IMR-90 (cell line): ENCODE measurements around the gene IL6ST. TPM values are rescaled to one million over a fixed set of nuclear protein-coding genes. Genes with fewer than 3 reads are reported as not detected.
A peak's percentile ranks its signal among the peaks of the same experiment; 100 is the strongest.

Experiments
- ATAC-seq: fragments of 200-7000 bp; cut with Tn5 transposase; 2 replicates; pipeline ENCODE4 v1.9.1; 2020; ENCODE audit warnings: low read depth, mild to moderate bottlenecking, moderate library complexity
- BruUV-seq: library from RNA; stranded (reverse); fragments of 400-500 nt; replicated peaks from 2 replicates; lab custom pipeline; 2021; lab: Mats Ljungman, UMichigan
- CTCF ChIA-PET: fragments of 300-600 bp; formaldehyde crosslinking; extraction: SDS; loops from one replicate; lab custom pipeline; 2021; ENCODE audit warnings: antibody characterized with exemption; lab: Yijun Ruan, JAX
- POLR2A ChIA-PET: fragments of 300-600 bp; sonication (Branson Sonifier 250); formaldehyde crosslinking; loops from one replicate; lab custom pipeline; 2022; ENCODE audit warnings: antibody characterized with exemption; ENCODE audit not compliant: unreplicated experiment; lab: Charles Lee
- DNase-seq: peaks from one replicate; pipeline ENCODE4 v3.0.0; 2013
- H2AFZ ChIP-seq: replicated peaks from 2 replicates; pipeline ENCODE3; 2013; ENCODE audit warnings: low read length, mild to moderate bottlenecking; ENCODE audit not compliant: poor library complexity
- H2AK5ac ChIP-seq: 2 replicates; pipeline ENCODE4 v1.6.1; 2013; ENCODE audit warnings: low read depth, low read length, inconsistent platforms
- H2AK9ac ChIP-seq: replicated peaks from 2 replicates; pipeline ENCODE3; 2013; ENCODE audit warnings: mild to moderate bottlenecking, low read depth, low read length, moderate library complexity; ENCODE audit not compliant: poor library complexity
- H2BK120ac ChIP-seq: 2 replicates; pipeline ENCODE4 v1.6.1; 2013; ENCODE audit warnings: low read depth, low read length, inconsistent platforms
- H2BK15ac ChIP-seq: 3 replicates; pipeline ENCODE4 v1.6.1; 2013; ENCODE audit warnings: low read depth, low read length, inconsistent platforms
- H2BK20ac ChIP-seq: 2 replicates; pipeline ENCODE4 v1.6.1; 2013; ENCODE audit warnings: low read depth, mild to moderate bottlenecking, inconsistent platforms, low read length, moderate library complexity
- H2BK5ac ChIP-seq: 2 replicates; pipeline ENCODE4 v1.6.1; 2013; ENCODE audit warnings: mild to moderate bottlenecking, low read depth, low read length, inconsistent platforms; ENCODE audit not compliant: poor library complexity, severe bottlenecking
- H3K14ac ChIP-seq: replicated peaks from 2 replicates; pipeline ENCODE4 v1.6.1; 2013; ENCODE audit warnings: low read depth, low read length, inconsistent platforms
- H3K18ac ChIP-seq: 2 replicates; pipeline ENCODE4 v1.6.1; 2013; ENCODE audit warnings: low read depth, low read length, control low read depth
- H3K23ac ChIP-seq: 2 replicates; pipeline ENCODE4 v1.6.1; 2013; ENCODE audit warnings: low read depth, low read length, inconsistent platforms
- H3K27ac ChIP-seq: 2 replicates; pipeline ENCODE4 v1.5.1; 2013; ENCODE audit warnings: mild to moderate bottlenecking, control low read depth, low read length; ENCODE audit not compliant: insufficient read depth
- H3K27me3 ChIP-seq: 2 replicates; pipeline ENCODE4 v1.6.1; 2013; ENCODE audit warnings: low read length; ENCODE audit not compliant: control insufficient read depth, insufficient read depth
- H3K36me3 ChIP-seq: 2 replicates; pipeline ENCODE4 v1.6.1; 2013; ENCODE audit warnings: low read length, mixed read lengths; ENCODE audit not compliant: control insufficient read depth, insufficient read depth
- H3K4ac ChIP-seq: 2 replicates; pipeline ENCODE4 v1.6.1; 2013; ENCODE audit warnings: low read depth, low read length, inconsistent platforms
- H3K4me1 ChIP-seq: 2 replicates; pipeline ENCODE4 v1.6.1; 2013; ENCODE audit warnings: low read length, mixed read lengths; ENCODE audit not compliant: control insufficient read depth, insufficient read depth
- H3K4me2 ChIP-seq: 2 replicates; pipeline ENCODE4 v1.6.1; 2013; ENCODE audit warnings: low read depth, mild to moderate bottlenecking, control low read depth, low read length, moderate library complexity
- H3K4me3 ChIP-seq: 2 replicates; pipeline ENCODE4 v1.5.1; 2013; ENCODE audit warnings: low read depth, mild to moderate bottlenecking, control low read depth, low read length, moderate library complexity; ENCODE audit not compliant: insufficient read depth
- H3K56ac ChIP-seq: 2 replicates; pipeline ENCODE4 v1.6.1; 2013; ENCODE audit warnings: low read length, inconsistent platforms; ENCODE audit not compliant: insufficient read depth; ENCODE audit errors: extremely low read depth
- H3K79me1 ChIP-seq, 2 experiments: 2 replicates each; pipeline ENCODE4 v1.6.1; 2013; ENCODE audit warnings: low read length in 2 of 2, inconsistent platforms in 1 of 2, low read depth in 1 of 2
- H3K9ac ChIP-seq: 2 replicates; pipeline ENCODE4 v1.6.1; 2013; ENCODE audit warnings: low read depth, low read length, control low read depth
- H3K9me1 ChIP-seq: 2 replicates; pipeline ENCODE4 v1.6.1; 2013; ENCODE audit warnings: low read length, inconsistent platforms; ENCODE audit not compliant: insufficient read depth
- H3K9me3 ChIP-seq: 2 replicates; pipeline ENCODE4 v1.6.1; 2013; ENCODE audit warnings: low read length; ENCODE audit not compliant: control insufficient read depth, insufficient read depth
- H4K20me1 ChIP-seq: 2 replicates; pipeline ENCODE4 v1.6.1; 2013; ENCODE audit warnings: low read length, inconsistent platforms; ENCODE audit not compliant: insufficient read depth
- H4K5ac ChIP-seq: 2 replicates; pipeline ENCODE4 v1.6.1; 2013; ENCODE audit warnings: mild to moderate bottlenecking, low read depth, low read length, control low read depth
- H4K8ac ChIP-seq, 2 experiments: 2 replicates each; pipeline ENCODE4 v1.6.1; 2013; ENCODE audit warnings: low read depth in 2 of 2, low read length in 2 of 2, control low read depth in 1 of 2, inconsistent platforms in 1 of 2
- H4K91ac ChIP-seq: 2 replicates; pipeline ENCODE4 v1.6.1; 2013; ENCODE audit warnings: low read depth, low read length, inconsistent platforms; ENCODE audit not compliant: insufficient read depth
- BHLHE40 ChIP-seq: fragments of 150-350 bp; IDR thresholded peaks from 2 replicates; pipeline ENCODE4 v1.6.1; 2016; ENCODE audit warnings: mild to moderate bottlenecking, low read depth, low read length
- CEBPB ChIP-seq: IDR thresholded peaks from 2 replicates; pipeline ENCODE4 v1.6.1; 2012; ENCODE audit warnings: low read depth, low read length, improper control_type of control experiment
- CHD1 ChIP-seq: IDR thresholded peaks from 2 replicates; pipeline ENCODE4 v1.6.1; 2012; ENCODE audit warnings: low read depth, low read length, improper control_type of control experiment
- FOS ChIP-seq: fragments of 150-350 bp; IDR thresholded peaks from 2 replicates; pipeline ENCODE4 v1.6.1; 2016; ENCODE audit warnings: low read depth, low read length
- MAFK ChIP-seq: IDR thresholded peaks from 2 replicates; pipeline ENCODE4 v1.6.1; 2012; ENCODE audit warnings: low read depth, low read length, improper control_type of control experiment
- MAZ ChIP-seq: IDR thresholded peaks from 2 replicates; pipeline ENCODE4 v1.6.1; 2012; ENCODE audit warnings: low read depth, mild to moderate bottlenecking, low read length, improper control_type of control experiment, moderate library complexity, borderline replicate concordance
- MXI1 ChIP-seq: IDR thresholded peaks from 2 replicates; pipeline ENCODE4 v1.6.1; 2012; ENCODE audit warnings: low read depth, mild to moderate bottlenecking, low read length, moderate library complexity, borderline replicate concordance
- NFE2L2 ChIP-seq: fragments of 150-350 bp; IDR thresholded peaks from 2 replicates; pipeline ENCODE4 v1.6.1; 2016; ENCODE audit warnings: low read depth, mild to moderate bottlenecking, low read length
- POLR2A ChIP-seq: IDR thresholded peaks from 2 replicates; pipeline ENCODE4 v1.6.1; 2012; ENCODE audit warnings: mild to moderate bottlenecking, low read depth, low read length
- RAD21 ChIP-seq: IDR thresholded peaks from 2 replicates; pipeline ENCODE4 v1.6.1; 2012; ENCODE audit warnings: low read length, improper control_type of control experiment
- RCOR1 ChIP-seq: IDR thresholded peaks from 2 replicates; pipeline ENCODE4 v1.6.1; 2012; ENCODE audit warnings: mild to moderate bottlenecking, low read length, improper control_type of control experiment; ENCODE audit not compliant: insufficient replicate concordance
- RFX5 ChIP-seq: IDR thresholded peaks from 2 replicates; pipeline ENCODE4 v1.8.0; 2012; ENCODE audit warnings: low read depth, mild to moderate bottlenecking, low read length, moderate library complexity
- SMC3 ChIP-seq: fragments of 150-350 bp; IDR thresholded peaks from 2 replicates; pipeline ENCODE4 v1.6.1; 2016; ENCODE audit warnings: low read depth, mild to moderate bottlenecking, antibody characterized with exemption, low read length, moderate library complexity
- WGBS, 2 experiments: methylation state at CpG; one replicate each; pipeline versions ENCODE4 v1.1.5 to v1.1.7; 2013; ENCODE audit warnings: missing lambda C conversion rate in 2 of 2; ENCODE audit not compliant: insufficient read length in 1 of 2; ENCODE audit errors: extremely low coverage in 2 of 2; 5-methylcytosine and 5-hydroxymethylcytosine counted together
- dilution Hi-C: fragments of 300-500 bp; cut with HindIII; formaldehyde crosslinking; loops from one replicate; pipeline ENCODE4 v1.14.3; 2018; ENCODE audit warnings: low sequenced_read_pairs; ENCODE audit not compliant: unreplicated experiment
- in situ Hi-C: fragments of 300-500 bp; cut with MboI; formaldehyde crosslinking; loops from 3 replicates; pipeline ENCODE4 v1.14.3; 2019; ENCODE audit warnings: low sequenced_read_pairs, inconsistent platforms, mixed read lengths
- intact Hi-C: fragments of 100-400 bp; cut with micrococcal nuclease; formaldehyde crosslinking; loops from 2 replicates; pipeline ENCODE4 v1.10.0; 2022
- polyA plus RNA-seq, 3 experiments: library from polyadenylated mRNA; depleted of rRNA; stranded (reverse); fragments of >200 nt; gene quantifications; 2 replicates each; pipeline ENCODE4 v1.2.3, GENCODE V29; 2012; ENCODE audit warnings: low replicate concordance in 1 of 3
- total RNA-seq: library from RNA; depleted of rRNA; stranded (reverse); fragments of >200 nt; gene quantifications from 2 replicates; pipeline ENCODE4 v1.2.3, GENCODE V29; 2012
- TF ChIP-seq, protein P1 (sequence below): fragments of 150-350 bp; IDR thresholded peaks from 2 replicates; pipeline ENCODE4 v1.6.1; 2016; ENCODE audit warnings: low read depth, mild to moderate bottlenecking, low read length, moderate library complexity, borderline replicate concordance
- TF ChIP-seq, protein P2 (sequence below): fragments of 150-350 bp; IDR thresholded peaks from 2 replicates; pipeline ENCODE4 v1.6.1; 2017; ENCODE audit warnings: mild to moderate bottlenecking, antibody characterized with exemption, low read length, low read depth
- TF ChIP-seq, protein P3 (sequence below): conservative IDR thresholded peaks from 2 replicates; pipeline ENCODE4 v1.5.1; 2012; ENCODE audit warnings: mild to moderate bottlenecking, low read depth, low read length, improper control_type of control experiment

IL6ST gene
- total and polyA plus RNA-seq, 2 of the 4 experiments (the other 2 are of a cell fraction) = 90.6 to 506 TPM

DNA sequence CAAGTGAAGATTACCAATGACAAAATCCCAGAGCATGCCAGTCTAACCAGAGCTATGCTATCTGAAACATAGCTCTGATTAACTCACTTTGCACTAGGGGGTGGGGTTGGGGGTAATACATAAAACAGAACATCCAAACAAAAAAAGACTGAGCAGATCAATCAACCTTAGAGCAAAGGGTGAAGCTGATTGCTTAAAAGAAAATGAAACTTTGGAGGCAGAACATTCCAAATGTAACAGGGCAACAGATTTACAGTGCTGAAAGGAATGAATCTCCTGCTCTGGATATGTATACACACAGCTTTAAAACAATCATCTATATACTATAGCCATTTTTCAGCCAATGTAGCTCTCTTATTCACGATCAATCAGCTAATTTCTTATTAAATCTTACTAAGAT, 4.9 kb downstream of the IL6ST start:
- no TSS peak for BruUV-seq
- Histone ChIP-seq H3K9me3 (no peaks in the 10 kb centered on the region), H2AK5ac (no peak overlapping the region), H3K9me1 (peaks cover 3% of the 10 kb centered on the region; the same call in 1 of the 2 replicates), H4K5ac (no peak overlapping the region), H2AFZ (no peak overlapping the region), H3K4me2 (peak overlapping the region; percentile 72), H2BK20ac (no peak overlapping the region), H2BK5ac (peak overlapping the region; percentile 29), H2BK120ac (no peak overlapping the region), H3K9ac (no peak overlapping the region; the same call in 1 of the 2 replicates), H4K8ac (no peak overlapping the region), H3K4me1 (peaks cover 3% of the 10 kb centered on the region; the same call in 1 of the 2 replicates), H3K27me3 (no peaks in the 10 kb centered on the region), H4K91ac (no peak overlapping the region), H2AK9ac (no peak overlapping the region), H3K79me1 (peaks cover 0 to 37% of the 10 kb centered on the region in 2 experiments), H3K4me3 (no peak overlapping the region), H2BK15ac (no peak overlapping the region), H3K4ac (no peak overlapping the region), H3K56ac (no peak overlapping the region), H3K36me3 (peaks cover 8% of the 10 kb centered on the region), H3K27ac (no peak overlapping the region), H3K18ac (no peak overlapping the region), H4K20me1 (peaks cover 71% of the 10 kb centered on the region), H3K14ac (0 out of 2 replicates have a peak overlapping the region, but pooled peaks have one; percentile 49), H3K23ac (0 out of 2 replicates have a peak overlapping the region, but pooled peaks have one; percentile 66)
- in situ Hi-C loops = loop anchor here (5.0 kb wide), 1 partner anchor 207 kb away; no protein-coding TSS in a partner anchor
- no peak for DNase-seq
- TF ChIP-seq, protein P1, sequence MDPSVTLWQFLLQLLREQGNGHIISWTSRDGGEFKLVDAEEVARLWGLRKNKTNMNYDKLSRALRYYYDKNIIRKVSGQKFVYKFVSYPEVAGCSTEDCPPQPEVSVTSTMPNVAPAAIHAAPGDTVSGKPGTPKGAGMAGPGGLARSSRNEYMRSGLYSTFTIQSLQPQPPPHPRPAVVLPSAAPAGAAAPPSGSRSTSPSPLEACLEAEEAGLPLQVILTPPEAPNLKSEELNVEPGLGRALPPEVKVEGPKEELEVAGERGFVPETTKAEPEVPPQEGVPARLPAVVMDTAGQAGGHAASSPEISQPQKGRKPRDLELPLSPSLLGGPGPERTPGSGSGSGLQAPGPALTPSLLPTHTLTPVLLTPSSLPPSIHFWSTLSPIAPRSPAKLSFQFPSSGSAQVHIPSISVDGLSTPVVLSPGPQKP = no peak
- TF ChIP-seq SMC3 (no peak), FOS (no peak), MXI1 (no peak), NFE2L2 (no peak), POLR2A (no peak), RCOR1 (no peak), RFX5 (no peak), MAFK (no peak), CEBPB (no peak), BHLHE40 (no peak), MAZ (no peak), RAD21 (no peak), CHD1 (no peak)
- TF ChIP-seq, protein P2, sequence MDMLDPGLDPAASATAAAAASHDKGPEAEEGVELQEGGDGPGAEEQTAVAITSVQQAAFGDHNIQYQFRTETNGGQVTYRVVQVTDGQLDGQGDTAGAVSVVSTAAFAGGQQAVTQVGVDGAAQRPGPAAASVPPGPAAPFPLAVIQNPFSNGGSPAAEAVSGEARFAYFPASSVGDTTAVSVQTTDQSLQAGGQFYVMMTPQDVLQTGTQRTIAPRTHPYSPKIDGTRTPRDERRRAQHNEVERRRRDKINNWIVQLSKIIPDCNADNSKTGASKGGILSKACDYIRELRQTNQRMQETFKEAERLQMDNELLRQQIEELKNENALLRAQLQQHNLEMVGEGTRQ = no peak
- TF ChIP-seq, protein P3, sequence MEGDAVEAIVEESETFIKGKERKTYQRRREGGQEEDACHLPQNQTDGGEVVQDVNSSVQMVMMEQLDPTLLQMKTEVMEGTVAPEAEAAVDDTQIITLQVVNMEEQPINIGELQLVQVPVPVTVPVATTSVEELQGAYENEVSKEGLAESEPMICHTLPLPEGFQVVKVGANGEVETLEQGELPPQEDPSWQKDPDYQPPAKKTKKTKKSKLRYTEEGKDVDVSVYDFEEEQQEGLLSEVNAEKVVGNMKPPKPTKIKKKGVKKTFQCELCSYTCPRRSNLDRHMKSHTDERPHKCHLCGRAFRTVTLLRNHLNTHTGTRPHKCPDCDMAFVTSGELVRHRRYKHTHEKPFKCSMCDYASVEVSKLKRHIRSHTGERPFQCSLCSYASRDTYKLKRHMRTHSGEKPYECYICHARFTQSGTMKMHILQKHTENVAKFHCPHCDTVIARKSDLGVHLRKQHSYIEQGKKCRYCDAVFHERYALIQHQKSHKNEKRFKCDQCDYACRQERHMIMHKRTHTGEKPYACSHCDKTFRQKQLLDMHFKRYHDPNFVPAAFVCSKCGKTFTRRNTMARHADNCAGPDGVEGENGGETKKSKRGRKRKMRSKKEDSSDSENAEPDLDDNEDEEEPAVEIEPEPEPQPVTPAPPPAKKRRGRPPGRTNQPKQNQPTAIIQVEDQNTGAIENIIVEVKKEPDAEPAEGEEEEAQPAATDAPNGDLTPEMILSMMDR = no peak
- no peak for ATAC-seq
- POLR2A ChIA-PET = interaction anchor here (0.5 kb wide), 1 partner anchor 181 kb away, joined by 3 read pairs; no protein-coding TSS in a partner anchor
- intact Hi-C loops = loop anchor here (5.0 kb wide), 1 partner anchor 187 kb away; no protein-coding TSS in a partner anchor
- no CpG with 5 or more reads among the region's 1 CpG for WGBS, 2 experiments
- CTCF ChIA-PET = interaction anchor here (0.5 to 1.2 kb wide), 3 partner anchors 210 to 846 kb away, joined by 3 to 5 read pairs (median 4); no protein-coding TSS in a partner anchor
- dilution Hi-C loops = no loop called here
